ENCODE measurements around the gene MINK1. TPM values are rescaled to one million over a fixed set of nuclear protein-coding genes. Genes with fewer than 3 reads are reported as not detected.
A peak's percentile ranks its signal among the peaks of the same experiment; 100 is the strongest.

MINK1 gene
- total RNA-seq, 3 donors from 2014 or later, result 25.9 to 58.7 (median 42.0) TPM

DNA sequence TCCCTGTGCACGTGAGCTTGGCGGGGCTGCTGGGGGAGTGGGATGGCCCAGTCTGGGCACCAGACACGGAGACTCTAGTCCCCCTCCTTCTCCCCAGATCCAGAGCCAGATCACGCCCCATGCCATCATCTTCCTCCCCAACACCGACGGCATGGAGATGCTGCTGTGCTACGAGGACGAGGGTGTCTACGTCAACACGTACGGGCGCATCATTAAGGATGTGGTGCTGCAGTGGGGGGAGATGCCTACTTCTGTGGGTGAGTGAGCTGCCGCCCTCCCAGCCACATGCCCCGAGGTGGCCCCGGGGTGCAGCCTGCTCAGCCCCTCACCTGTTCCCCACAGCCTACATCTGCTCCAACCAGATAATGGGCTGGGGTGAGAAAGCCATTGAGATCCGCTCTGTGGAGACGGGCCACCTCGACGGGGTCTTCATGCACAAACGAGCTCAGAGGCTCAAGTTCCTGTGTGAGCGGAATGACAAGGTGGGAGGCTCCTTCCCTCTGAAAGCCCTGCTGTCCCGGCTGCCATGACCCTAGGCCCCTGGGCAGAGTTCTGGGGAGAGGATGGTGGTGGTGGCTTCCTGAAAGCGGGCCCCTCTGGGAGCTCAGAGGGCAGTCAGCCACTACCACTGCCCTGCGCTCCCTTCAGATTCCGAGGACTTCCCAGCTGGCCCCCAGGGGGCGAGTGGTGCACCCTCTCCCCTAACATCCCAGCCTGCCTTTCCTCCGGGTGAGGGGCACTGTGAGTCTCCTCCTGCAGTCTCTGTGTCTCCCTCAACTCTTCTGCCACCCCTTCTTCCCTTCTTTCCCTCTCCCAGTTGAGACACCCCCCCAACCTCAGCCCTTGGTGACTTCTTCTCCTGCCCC, 63.4 kb downstream of the MINK1 start:
- DNase-seq (ENCODE audit: low spot score in 2 of 2), result no peak
- intact Hi-C loops (cut with DNase I; ENCODE audit: low total_unique reads), result no loop called here
- Histone ChIP-seq H3K4me1 (no peaks in the 10 kb centered on the region), H3K27me3 (no peaks in the 10 kb centered on the region), H3K27ac (peak overlapping the region in 1 of 2 donors; percentile 1), H3K36me3 (peaks cover 6% of the 10 kb centered on the region), H3K4me3 (no peak overlapping the region), H3K9me3 (no peaks in the 10 kb centered on the region)
- TF ChIP-seq POLR2A (IDR thresholded peaks at IDR 0.05) (no peak), POLR2AphosphoS5 (IDR thresholded peaks at IDR 0.05) (no peak)
- TF ChIP-seq, protein P1, sequence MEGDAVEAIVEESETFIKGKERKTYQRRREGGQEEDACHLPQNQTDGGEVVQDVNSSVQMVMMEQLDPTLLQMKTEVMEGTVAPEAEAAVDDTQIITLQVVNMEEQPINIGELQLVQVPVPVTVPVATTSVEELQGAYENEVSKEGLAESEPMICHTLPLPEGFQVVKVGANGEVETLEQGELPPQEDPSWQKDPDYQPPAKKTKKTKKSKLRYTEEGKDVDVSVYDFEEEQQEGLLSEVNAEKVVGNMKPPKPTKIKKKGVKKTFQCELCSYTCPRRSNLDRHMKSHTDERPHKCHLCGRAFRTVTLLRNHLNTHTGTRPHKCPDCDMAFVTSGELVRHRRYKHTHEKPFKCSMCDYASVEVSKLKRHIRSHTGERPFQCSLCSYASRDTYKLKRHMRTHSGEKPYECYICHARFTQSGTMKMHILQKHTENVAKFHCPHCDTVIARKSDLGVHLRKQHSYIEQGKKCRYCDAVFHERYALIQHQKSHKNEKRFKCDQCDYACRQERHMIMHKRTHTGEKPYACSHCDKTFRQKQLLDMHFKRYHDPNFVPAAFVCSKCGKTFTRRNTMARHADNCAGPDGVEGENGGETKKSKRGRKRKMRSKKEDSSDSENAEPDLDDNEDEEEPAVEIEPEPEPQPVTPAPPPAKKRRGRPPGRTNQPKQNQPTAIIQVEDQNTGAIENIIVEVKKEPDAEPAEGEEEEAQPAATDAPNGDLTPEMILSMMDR (IDR thresholded peaks at IDR 0.05), result no peak

DNA sequence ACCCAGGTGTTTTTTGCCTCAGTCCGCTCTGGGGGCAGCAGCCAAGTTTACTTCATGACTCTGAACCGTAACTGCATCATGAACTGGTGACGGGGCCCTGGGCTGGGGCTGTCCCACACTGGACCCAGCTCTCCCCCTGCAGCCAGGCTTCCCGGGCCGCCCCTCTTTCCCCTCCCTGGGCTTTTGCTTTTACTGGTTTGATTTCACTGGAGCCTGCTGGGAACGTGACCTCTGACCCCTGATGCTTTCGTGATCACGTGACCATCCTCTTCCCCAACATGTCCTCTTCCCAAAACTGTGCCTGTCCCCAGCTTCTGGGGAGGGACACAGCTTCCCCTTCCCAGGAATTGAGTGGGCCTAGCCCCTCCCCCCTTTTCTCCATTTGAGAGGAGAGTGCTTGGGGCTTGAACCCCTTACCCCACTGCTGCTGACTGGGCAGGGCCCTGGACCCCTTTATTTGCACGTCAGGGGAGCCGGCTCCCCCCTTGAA, 64.1 kb downstream of the MINK1 start:
- intact Hi-C loops (cut with DNase I; ENCODE audit: low total_unique reads), result no loop called here
- Histone ChIP-seq H3K4me3 (no peak overlapping the region), H3K9me3 (no peaks in the 10 kb centered on the region), H3K27me3 (no peaks in the 10 kb centered on the region), H3K27ac (no peak overlapping the region), H3K36me3 (peaks cover 6% of the 10 kb centered on the region), H3K4me1 (no peaks in the 10 kb centered on the region)
- no peak for DNase-seq (ENCODE audit: low spot score in 2 of 2)
- TF ChIP-seq, protein P1 (IDR thresholded peaks at IDR 0.05), result no peak
- TF ChIP-seq POLR2A (IDR thresholded peaks at IDR 0.05) (no peak), POLR2AphosphoS5 (IDR thresholded peaks at IDR 0.05) (no peak)

DNA sequence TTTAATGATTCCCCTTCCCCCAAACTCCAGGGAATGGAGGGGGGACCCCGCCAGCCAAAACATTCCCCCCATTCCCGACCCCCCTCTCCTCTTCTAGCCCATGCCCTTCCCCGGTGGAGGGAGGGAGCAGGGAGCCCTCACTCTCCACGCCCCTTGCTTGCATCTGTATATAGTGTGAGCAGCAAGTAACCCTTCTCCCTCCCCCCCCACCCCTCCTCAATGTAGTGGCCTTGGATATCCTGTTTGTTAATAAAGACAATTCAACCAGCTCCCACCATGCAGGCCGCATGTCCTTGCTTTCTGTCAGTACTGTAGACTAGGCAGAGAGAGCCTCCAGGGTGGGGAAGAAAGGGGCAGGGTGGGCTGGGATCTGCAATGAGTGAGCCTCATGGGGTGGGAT, 64.6 kb downstream of the MINK1 start:
- H3K36me3 ChIP-seq, result peaks cover 6% of the 10 kb centered on the region
- DNase-seq (ENCODE audit: low spot score in 2 of 2), result no peak
- H3K27ac ChIP-seq, result peak overlapping the region in 1 of 2 donors; percentile 15
- H3K4me3 ChIP-seq, result no peak overlapping the region
- H3K27me3 ChIP-seq, result no peaks in the 10 kb centered on the region
- no peaks in the 10 kb centered on the region for H3K9me3 ChIP-seq
- peaks cover 0 to under 1% of the 10 kb centered on the region in 2 donors for H3K4me1 ChIP-seq
- intact Hi-C loops (cut with DNase I; ENCODE audit: low total_unique reads), result no loop called here
- TF ChIP-seq, protein P1 (IDR thresholded peaks at IDR 0.05), result no peak
- TF ChIP-seq POLR2A (IDR thresholded peaks at IDR 0.05) (no peak), POLR2AphosphoS5 (IDR thresholded peaks at IDR 0.05) (no peak)

DNA sequence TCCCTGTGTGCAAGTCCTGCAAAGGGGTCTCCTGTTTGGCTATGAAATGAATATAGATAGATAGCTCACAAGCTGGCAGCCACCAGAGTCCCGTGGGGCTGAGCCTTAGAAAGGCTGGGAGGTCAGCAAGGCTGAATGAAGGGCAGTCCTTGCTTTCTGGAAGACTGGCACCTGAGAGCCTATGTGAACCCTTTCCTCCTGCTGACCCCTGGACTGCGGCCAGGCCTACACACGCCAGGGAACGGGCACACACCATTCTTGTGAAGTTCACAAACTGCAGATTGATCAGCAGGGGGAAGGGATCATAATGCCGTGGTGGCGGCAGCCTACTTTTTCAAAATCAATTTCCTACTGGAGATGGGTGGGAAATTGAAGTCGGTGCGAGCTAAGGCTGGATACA, 65.2 kb downstream of the MINK1 start:
- Histone ChIP-seq H3K4me1 (peaks cover 0 to 3% of the 10 kb centered on the region in 2 donors), H3K27me3 (no peaks in the 10 kb centered on the region), H3K9me3 (no peaks in the 10 kb centered on the region), H3K27ac (peak overlapping the region; percentile 15 to 91), H3K4me3 (peak overlapping the region in 2 of 3 donors; percentile 67 to 73), H3K36me3 (peaks cover 6% of the 10 kb centered on the region)
- TF ChIP-seq POLR2AphosphoS5 (IDR thresholded peaks at IDR 0.05) (no peak), POLR2A (IDR thresholded peaks at IDR 0.05) (no peak)
- TF ChIP-seq, protein P1 (IDR thresholded peaks at IDR 0.05), result no peak
- intact Hi-C loops (cut with DNase I; ENCODE audit: low total_unique reads), result no loop called here
- DNase-seq (ENCODE audit: low spot score in 2 of 2), result no peak

DNA sequence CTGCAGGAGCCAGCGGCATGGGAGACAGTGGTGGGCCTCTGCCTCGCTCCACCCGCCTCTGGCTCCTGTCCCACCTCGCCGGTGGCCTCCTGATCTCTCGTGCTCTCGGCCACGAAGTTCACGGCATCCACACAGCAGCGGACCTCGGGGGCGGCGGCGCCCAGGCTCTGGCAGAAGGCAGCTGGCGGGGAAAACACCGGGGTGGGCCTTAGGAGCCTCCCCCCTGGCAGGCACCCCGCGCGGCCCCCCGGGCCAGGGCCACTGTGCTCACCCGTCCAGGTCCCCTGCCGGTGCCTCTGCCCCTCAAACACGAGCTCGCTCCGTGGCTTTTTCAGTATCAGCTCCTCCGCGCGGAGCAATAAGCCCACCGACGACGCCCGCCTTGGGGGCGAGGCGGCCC, 65.8 kb downstream of the MINK1 start:
- intact Hi-C loops (cut with DNase I; ENCODE audit: low total_unique reads), result no loop called here

More for the DNA sequence above, 65.8 kb downstream of the MINK1 start:
- TF ChIP-seq, protein P1 (IDR thresholded peaks at IDR 0.05), result no peak
- no peak for TF ChIP-seq POLR2A (IDR thresholded peaks at IDR 0.05)
- TF ChIP-seq POLR2AphosphoS5 (IDR thresholded peaks at IDR 0.05), result no peak
- H3K4me3 ChIP-seq, result peak overlapping the region; percentile 47 to 73 (median 67)
- peaks cover 6% of the 10 kb centered on the region for H3K36me3 ChIP-seq
- H3K27me3 ChIP-seq, result no peaks in the 10 kb centered on the region
- DNase-seq (ENCODE audit: low spot score in 2 of 2), result no peak
- no peaks in the 10 kb centered on the region for H3K9me3 ChIP-seq
- peak overlapping the region; percentile 83 to 91 for H3K27ac ChIP-seq
- peaks cover 0 to 3% of the 10 kb centered on the region in 2 donors for H3K4me1 ChIP-seq

All from breast epithelium (tissue), 4 donors.